GM21786 (cell line): ENCODE data around the gene KLF16.
A peak's percentile ranks its signal among the peaks of the same experiment; 100 is the strongest.
"Not testable (repeated sequence)": the region's sequence is repeated elsewhere in the genome, so short reads cannot be mapped to it uniquely, and the experiment has no call there.

Experiments
- ATAC-seq: cut with Tn5 transposase; IDR thresholded peaks from one replicate; pipeline ENCODE4 v1.9.1; 2021; ENCODE audit not compliant: unreplicated experiment

The KLF16 gene

DNA sequence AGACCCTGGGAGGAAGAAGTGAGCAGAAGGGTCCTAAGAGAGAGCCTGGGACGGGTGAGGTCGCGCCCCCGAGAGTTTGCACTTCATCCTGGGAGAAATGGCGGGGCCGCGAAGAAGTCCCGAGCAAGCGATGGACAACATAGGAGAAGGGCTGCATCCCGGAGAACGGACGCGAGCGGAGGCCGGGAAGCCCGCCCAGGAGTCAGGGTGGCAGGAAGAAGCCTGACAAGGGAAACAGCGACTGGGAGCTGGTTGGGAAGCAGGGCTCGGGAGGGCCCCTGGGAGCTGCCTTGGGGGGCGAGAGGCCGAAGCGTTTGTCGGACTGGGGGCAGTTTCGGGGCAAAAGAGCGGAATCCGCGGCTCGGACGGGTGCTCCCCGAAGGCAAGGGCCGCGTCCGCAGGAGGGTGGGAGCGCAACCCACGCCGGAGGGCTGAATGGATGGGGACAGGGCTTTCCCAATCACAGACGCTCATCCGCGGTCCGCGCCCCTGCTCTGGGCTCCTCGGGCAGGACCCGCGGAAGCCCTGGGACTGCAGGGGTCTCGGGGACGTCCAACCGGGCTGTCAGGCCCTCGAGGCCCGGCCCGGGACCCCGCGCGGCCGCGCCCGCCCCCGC lies 21.4 kb upstream of the KLF16 start:
- ATAC-seq: no peak

DNA sequence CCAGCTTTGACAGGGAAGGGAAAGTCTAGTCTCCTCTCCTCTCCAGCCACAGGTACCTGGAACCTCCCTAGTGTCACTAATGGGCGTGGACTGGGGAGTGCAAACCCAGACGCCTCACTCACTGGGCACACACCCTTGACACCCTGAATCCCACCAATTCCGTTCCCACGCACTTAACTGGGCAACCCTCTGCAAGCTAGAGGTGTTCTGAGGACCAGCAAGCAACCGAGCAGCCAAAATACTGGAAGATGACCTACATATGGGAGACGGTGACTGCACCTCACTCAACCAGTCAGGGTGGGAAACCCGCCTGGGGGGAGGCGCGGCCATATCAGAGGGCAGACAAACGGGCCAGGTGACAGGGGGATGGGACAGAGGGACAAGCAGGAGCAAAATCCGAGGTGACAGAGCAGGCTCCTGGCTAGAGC lies 20.9 kb upstream of the KLF16 start:
- ATAC-seq: no peak

DNA sequence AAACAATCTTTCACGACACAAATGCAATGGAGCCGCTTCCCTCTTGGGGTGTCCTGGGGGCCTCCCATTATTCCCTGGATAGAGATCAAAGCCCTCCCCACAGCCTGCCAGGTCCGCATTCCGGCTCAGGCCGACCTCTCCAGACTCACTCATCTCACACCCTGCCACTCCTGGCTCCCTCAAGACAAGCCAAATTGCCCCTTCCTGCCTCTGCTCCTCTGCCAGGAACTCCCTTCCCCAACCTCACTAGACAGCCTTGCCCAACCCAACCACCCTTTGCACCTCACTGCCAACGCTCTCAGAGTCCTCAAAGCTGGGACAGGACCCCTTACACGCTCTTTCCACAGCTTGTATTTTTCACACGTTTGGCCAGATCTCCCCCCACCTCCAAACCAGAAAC lies 20.4 kb upstream of the KLF16 start:
- ATAC-seq: no peak

DNA sequence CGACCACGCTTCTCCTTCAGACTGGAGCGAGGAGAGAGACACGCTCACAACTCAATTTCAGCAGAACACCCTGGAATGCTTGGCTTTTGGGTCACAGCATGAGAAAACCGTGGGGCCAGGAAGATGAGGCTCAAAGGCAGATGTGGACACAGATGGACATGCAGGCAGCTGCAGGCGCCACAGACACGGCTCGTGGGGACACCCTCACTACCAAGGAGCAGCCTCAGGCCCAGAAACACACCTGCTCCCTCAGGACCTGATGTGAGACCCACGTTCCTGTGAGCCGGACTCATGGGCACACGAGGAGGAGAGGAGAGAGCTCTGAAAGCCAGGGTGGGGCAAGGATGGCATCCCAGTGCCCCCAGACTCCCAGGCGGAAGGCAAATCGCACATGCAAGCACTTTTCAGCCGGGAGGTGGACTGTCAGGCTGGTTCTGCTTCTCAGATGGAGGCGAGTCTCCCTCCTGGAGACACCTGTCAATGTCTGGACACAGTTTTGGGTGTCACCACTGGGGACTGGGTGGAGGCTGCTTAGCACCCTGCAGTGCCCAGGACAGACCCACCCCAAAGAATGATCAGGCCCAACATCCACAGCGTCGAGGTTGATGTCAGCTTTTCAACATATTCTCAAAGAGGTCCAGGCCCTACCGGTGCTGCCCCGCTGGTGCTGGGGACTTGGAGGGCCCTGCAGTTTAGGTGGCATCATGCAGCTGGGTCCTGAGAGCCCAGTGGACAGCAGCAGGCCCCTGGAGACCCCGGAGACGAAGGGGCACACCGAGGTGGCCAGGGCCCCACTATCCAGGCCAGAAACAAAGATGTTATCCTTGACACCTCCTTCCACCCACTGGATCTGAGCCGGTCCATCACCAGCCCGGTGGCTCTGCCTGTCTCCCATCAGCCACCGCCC lies 19.7 kb upstream of the KLF16 start:
- no peak for ATAC-seq

DNA sequence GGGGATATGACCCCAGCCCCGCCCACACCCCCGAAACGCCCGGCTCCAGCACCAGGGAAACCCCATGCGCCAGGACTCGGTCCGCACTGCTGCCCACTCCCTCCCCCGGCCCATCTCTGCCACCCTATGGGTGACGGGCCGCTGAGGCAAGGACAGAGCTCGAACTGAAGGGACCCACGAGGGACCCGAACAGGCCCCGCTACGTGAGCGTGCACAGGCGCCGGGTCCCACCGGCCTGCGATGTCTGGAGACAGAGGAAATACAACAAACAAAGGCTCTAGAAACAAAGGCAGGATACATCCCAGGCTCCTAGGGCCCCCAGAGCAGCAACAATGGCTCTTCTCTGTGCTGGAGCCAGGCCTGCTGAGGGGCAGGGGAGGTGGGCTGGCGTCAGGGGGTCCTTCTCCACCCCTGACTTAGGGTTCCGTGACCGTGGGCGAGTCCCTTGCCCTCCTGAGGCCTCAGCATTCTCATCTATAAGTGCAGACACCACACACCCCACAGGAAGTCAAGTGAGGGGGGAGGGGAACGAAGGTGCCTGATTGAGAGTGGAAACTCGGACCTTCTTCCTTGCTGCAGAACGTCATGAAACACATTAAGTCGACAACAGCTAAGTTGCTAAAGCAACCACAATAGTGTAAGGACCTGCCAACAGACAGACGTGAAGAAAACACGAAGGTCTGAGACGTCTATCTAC lies 18.9 kb upstream of the KLF16 start:
- no peak for ATAC-seq

DNA sequence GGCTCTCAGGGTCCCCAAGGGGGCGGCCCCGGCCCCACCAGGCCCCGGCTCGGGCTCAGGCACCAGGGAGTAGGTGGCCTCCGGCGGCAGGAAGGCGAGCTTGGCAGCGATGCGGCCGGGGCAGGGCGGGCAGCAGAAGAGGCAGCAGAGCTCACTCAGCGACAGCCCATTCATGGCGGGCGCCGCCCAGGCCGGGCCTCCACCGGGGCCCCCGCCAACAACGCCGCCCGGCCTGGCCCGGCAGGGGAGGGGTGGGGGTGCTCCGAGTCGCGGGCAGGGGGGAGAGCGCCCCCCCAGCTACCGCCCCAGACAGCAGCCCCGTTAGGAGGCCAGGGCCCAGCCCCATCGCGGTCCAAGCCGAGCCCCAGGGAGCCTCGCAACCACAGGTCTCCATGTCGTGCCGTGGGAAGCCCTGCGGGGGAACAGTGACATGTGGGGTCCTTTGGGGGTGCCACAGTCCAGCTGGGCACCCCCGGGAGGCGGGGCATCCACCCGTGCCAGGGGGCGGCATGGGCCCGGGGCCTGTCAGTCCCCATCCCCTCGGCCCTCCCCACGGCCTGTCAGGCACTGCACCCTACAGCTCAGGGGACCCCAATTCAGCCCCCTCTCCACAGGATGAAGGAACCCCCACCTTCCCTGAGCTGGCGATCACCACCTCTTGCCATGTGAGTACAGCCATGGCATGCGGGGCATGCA lies 18.2 kb upstream of the KLF16 start:
- not testable (repeated sequence) for ATAC-seq

DNA sequence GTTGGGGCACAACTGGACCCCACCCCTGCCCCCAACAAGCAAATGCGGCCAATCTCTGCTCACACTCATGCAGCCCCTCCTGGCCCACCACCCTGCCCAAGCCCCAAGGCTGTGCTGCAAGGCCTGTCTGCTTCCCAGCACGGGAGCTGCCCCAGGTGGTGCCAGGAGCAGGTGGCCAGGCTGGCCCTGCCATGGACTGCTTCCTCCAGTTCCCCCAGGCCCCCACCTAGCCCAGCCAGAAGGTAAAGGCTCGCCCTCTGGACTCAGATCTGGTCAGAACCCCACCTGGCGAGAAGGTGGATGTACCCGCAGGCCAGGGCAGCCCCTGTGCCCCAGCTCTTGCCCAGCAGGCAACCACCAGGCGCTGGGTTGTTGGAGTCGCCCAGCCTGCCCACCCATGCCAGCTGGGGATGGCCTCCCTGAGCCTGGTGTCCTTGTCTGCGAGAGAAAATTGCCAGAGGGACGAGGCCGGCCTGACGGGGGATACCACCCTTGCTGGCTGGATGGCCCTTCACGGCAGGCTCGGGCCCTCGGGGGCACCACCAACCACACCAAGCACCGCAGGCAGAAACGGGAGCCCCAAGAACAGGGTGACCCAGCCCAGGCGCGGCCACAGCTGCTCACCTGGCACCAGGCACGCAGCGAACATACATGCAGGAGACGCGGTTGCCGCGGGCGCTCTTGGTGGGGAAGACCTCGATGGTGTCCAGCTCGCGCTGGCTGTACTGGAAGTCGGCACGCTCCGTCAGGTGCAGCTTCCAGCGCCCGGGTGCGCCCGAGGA lies 17.4 kb upstream of the KLF16 start:
- ATAC-seq: no peak

DNA sequence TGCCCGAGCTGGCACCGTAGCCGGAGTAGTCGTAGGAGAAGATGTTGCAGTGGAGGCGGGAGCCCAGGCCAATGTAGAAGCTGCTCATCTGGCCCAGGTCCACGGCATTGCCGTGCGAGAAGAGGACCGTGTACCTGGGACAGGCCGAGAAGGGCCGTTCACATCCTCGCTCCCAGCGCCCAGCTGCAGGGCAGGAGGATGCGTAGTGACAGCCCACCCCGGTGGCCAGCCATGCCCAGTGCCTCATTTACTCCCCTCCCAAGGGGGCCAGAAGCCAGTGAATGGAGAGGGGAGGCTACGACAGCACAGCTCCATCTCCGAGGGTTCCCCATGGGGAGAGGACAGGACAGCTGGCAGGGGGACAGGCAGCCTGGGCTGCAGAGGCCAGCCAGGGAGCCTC lies 16.6 kb upstream of the KLF16 start:
- ATAC-seq: not testable (repeated sequence)

DNA sequence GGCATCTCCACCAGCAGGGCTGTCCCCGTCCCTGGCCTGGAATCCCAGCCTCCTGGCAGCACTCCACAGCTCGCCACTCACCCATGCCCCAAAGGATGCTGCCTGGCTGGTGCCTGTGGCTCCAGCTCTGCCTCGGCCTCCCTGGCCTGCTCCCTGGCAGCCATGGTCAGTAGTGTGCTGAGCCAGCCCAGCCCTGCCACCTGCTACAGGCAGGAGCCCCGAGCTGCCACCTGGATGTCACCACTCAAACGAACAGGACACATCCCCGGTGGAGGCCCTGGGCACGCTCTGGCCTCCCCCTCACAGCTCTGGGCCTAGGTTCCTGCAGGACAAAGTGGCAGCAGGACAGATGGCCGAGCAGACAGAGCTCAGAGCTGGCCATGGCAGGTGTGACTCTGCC lies 15.2 kb upstream of the KLF16 start:
- not testable (repeated sequence) for ATAC-seq

DNA sequence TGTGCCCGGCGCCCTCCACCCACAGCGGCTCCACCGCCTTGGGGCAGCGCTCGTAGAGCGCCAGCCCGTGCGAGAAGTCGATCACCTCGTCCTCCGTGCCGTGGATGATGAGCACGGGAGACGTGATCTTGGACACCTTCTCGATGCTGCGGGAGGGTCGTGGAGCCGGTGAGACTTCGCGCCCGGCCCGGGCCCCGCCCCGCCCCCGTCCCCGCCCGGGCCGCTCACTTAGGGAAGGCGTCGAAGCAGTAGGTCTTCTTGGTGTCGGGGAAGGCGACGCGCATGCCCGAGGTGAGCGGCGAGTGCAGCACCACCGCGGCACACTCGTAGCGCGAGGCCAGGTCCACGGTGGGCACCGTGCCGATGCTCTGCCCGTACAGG lies 13.9 kb upstream of the KLF16 start:
- not testable (repeated sequence) for ATAC-seq

DNA sequence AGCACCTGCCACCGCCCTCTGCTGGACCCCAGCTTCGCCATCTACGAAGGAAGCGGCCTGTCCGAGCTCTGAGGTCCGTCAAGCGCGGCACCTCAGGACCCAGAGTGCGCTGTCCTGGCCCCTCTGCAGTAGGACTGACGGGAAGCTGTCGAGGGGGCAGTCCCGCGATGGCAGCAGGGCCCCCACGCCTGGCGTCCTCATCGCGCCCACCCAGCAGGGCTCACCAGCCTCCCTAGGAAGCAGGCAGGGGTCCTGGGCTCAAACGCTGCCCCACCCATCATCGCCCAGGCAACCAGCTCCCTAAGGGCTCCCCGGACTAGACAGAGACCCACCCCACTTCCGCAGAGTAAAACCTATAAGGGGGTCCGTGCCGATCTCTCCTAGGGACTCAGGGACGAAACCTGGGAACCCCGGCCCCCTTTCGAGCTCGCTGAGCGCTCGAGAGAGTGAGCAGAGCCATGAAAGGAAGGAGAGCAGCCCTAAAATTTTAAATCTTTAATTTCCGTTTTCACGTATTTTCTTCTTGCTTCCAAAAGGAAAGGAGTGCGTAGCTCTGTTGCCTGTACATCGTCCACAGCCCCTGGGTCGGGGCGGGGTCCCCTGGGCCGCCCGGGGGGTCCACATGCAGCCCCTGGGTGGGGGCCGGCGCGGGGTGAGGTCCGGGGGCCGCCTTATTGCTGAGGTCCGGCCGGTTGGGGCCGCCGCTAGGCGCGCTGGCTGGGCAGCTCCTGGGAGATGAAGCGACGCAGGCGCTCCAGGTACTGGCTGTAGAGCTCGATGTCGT lies 13.3 kb upstream of the KLF16 start:
- not testable (repeated sequence) for ATAC-seq

DNA sequence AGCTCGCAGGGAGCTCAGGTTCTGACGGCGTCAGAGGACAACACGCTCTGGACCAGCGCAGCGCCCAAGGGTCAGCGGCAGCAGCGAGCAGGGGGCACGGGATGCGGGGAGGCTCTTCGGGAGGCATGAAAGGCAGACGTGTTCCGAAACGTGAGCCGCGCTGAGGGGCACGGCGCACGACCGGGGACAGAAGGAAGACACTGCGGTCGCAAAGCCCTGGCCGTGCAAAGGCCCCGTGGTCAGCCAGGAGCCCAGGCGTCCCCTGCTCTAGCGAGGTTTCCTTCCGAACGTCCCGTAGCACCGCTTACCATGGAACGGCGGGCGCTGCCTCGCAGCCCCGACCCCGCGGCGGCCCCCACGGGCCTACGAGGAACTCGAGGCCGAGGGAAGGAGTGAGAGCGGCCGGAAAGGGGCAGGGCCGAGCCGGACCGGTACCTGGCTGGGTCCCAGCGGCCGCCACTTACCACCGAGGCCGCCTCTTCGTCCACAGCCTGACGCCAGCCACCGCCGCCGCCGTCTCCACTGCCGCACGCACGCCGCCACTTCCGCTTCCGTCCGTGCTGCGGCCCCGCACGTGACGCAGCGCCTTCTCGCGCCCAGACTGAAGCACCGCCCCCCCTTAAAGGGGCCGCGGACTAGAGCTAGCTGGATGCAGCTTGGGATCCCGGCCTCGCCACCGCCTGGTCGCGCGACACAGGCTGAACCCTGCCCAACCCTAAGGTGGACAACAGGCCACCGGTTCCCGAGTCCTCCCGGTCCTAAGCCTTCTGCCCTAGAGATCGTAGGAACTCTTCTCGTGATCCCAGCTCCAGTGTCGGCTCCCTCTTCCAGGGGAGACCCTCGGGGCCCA lies 12.5 kb upstream of the KLF16 start:
- peak; percentile 83 for ATAC-seq

DNA sequence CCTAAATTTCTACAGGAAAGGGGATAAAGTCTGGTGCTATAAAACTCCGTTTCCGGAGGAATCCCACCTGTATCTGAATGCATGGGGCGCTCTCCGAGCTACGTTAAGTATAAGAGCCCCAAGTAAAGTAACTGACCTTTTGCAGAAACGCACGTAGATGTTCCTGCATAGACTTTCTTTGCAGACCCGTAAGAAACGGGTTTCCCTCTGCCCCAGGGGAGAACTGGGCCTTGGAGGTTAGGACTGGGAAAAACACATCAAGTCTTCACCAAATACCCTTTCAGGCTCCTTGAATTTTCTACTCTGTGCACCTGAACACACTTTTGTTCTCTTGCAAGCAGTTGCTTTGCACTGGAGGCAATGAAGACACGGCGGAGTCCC lies 11.9 kb upstream of the KLF16 start:
- not testable (repeated sequence) for ATAC-seq

DNA sequence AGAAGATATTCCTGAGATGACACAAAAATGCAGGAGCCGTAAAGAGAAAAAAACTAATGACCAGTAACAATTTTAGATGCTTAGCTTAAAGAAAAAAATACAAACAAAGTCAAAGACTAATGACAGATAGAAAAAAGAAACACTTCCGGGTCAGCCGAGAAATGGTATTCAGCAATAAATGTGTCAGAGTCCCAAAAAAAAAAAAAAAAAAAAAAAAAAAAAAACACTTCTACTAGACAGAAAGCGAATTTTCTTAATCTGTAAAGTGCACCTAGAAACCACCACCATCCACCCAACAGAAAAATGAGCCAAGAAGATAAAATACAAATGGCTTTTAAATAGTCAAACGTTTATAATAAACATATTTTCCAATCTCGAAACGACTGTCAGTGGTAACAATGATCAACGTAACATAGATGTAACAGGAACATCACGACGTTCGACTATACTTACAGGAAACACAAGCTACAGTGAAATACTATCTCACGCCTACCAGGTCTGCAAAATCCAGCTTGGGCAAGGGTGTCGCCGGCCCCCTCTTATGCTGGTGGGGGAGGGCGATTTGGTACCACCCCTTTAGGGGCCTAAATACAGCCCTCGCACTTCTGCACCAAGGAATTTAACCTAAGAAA lies 11.3 kb upstream of the KLF16 start:
- no peak for ATAC-seq

DNA sequence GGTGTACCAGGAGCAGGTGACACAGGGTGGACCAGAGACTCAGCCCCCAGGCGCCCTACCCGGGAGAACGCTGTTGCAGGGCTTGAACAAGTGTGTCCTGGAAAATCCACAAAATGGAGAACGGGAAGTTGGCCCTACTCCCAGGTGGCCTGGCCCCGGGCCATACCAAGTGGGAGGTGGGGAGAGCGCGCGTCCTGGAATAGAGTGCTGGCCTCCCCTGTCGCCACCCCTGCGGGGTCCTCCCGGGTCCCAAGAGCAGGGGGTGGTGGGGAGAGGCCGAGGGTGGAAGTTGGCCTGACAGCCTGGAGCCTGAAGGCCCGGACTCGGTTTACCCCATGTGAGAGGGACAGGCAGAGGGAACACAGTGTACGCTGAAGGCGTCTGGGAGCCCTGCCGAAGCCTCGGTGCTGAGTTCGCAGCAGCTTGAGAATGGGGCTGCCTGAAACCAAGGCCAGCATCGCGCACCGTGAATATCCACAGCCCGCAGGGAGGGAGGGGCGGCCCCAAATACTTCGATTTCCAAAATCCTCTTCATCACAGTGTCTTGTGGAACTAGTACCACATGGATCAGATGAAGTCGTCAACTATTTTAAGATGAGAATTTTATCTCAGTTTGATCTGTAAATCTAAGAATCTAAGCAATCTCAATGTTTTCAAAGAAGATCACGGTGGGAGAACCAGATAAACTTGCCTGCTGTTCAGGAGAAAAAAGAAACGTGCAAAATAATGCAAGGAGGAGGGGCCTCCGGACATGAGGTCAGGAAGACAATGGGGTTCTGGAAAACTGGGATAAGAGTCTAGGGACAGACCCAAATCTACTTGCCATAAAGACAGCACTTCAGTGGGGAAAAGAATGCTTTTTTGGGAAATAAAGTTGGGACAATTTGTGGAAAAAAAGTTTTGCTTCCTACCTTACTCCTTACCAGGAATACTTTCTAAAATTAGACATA lies 10.4 kb upstream of the KLF16 start:
- ATAC-seq: no peak

DNA sequence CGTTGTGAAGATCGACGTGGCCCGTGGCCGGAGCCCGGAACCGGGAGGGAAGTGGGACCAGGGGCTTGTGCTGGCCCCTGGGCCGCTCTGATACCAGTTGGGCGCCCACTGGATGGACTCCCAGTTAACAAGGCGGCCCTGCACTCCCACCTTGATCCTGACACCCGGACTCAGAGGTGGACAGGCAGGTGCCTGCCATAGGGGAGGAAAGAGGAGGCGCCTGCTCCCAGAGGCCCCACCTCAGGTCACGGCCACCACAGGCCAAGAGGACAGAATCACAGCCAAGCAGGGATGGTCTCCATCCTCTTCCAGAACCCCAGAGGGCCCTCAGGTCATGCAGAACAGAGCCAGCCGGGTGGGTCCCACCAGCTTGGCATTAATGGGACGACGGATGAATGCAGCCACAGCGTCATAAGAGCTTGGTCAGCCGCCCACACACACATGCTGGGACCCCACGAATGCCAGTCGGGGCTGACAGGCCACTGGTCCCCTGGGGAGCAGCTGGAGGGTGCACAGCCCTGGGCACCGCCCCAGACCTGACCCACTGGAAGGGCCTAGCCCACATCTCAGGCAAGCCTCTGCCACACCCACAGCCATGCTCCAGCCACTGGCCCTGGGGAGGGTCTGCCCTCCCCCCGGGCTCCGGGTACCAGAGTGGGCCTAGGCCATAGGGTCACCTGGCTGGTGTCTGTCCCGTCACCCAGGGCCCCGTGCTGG lies 9.6 kb upstream of the KLF16 start:
- ATAC-seq: no peak

DNA sequence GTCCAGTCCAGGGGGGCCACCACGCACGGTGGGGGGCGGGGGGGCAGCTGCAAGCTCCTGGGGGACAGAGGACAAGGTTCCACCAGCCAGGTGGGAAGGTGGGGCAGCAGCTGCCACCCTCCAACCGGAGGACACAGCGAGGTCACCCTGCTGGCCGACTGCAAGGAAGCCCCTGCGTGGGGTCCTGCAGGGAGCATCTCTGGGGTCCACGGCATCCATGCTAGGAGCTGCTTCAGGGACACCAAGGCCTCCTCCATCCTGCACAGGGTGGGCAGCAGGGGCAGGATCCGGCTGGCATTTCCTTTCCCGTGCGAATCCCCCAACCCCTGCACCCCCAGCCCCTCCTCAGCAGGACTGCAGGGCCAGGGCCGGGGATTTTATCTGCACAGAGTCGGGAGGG lies 8.3 kb upstream of the KLF16 start:
- no peak for ATAC-seq
